Neural cell (in vitro differentiated cells): ENCODE data around the gene CACNA1B.

Experiments used
- EZH2 ChIP-seq: fragments of 200-600, 300-800 bp; shearing (Covaris generic), sonication (generic); IDR thresholded peaks from 2 replicates; pipeline ENCODE4 v1.6.1; 2014; ENCODE audit warnings: antibody characterized with exemption, low read length, borderline replicate concordance, mild to moderate bottlenecking; ENCODE audit not compliant: insufficient read depth, poor library complexity, severe bottlenecking
- MXI1 ChIP-seq: fragments of 450-650 bp; conservative IDR thresholded peaks from 2 replicates; pipeline ENCODE4 v1.6.1; 2014; ENCODE audit warnings: antibody characterized with exemption, mild to moderate bottlenecking; ENCODE audit not compliant: poor library complexity, severe bottlenecking
- POLR2AphosphoS5 ChIP-seq: IDR thresholded peaks from 2 replicates; pipeline ENCODE4 v1.6.1; 2012
- REST ChIP-seq: IDR thresholded peaks from 2 replicates; pipeline ENCODE4 v1.6.1; 2012; ENCODE audit warnings: borderline replicate concordance
- TF ChIP-seq, protein P1 (sequence below): fragments of 450-650 bp; IDR thresholded peaks from 2 replicates; pipeline ENCODE4 v1.5.1; 2014; ENCODE audit warnings: antibody characterized with exemption, mild to moderate bottlenecking, moderate library complexity; ENCODE audit not compliant: poor library complexity, severe bottlenecking

- TF ChIP-seq POLR2AphosphoS5: no peak
- TF ChIP-seq, protein P1, sequence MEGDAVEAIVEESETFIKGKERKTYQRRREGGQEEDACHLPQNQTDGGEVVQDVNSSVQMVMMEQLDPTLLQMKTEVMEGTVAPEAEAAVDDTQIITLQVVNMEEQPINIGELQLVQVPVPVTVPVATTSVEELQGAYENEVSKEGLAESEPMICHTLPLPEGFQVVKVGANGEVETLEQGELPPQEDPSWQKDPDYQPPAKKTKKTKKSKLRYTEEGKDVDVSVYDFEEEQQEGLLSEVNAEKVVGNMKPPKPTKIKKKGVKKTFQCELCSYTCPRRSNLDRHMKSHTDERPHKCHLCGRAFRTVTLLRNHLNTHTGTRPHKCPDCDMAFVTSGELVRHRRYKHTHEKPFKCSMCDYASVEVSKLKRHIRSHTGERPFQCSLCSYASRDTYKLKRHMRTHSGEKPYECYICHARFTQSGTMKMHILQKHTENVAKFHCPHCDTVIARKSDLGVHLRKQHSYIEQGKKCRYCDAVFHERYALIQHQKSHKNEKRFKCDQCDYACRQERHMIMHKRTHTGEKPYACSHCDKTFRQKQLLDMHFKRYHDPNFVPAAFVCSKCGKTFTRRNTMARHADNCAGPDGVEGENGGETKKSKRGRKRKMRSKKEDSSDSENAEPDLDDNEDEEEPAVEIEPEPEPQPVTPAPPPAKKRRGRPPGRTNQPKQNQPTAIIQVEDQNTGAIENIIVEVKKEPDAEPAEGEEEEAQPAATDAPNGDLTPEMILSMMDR: no peak
- no peak for TF ChIP-seq REST
- TF ChIP-seq MXI1: no peak
- no peak for TF ChIP-seq EZH2
Measured at GRCh38 chr9:138025417-138025816, 147.8 kb downstream of the CACNA1B start.
